ENCODE data around the gene TAS2R8. TPM values are rescaled to one million over a fixed set of nuclear protein-coding genes. Genes with fewer than 3 reads are reported as not detected.

The TAS2R8 gene
- total RNA-seq, 1 donor from 2014 or later = 0.27 TPM

DNA sequence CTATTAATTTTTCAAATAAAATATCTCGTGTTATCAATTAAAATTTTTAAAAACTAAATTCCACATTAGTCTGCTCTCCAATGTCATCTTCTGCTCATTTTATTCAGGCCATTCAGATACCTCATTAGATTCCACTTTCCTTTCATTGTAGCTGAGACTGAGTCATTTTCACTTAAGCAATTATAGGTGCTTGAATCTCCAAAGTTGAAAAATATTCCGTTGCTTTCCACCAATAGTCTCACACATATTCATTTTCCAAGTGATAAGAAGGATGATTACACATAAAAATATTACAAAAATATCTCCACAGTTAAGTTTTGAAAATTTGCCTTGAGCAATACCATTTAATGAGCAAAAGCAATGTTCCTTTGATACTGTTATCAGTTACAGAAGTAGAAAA is 47.4 kb downstream of the TAS2R8 start:
- intact Hi-C loops (cut with DNase I) = no loop called here
- ATAC-seq (no peak), DNase-seq (ENCODE audit: low spot score) (no peak)

DNA sequence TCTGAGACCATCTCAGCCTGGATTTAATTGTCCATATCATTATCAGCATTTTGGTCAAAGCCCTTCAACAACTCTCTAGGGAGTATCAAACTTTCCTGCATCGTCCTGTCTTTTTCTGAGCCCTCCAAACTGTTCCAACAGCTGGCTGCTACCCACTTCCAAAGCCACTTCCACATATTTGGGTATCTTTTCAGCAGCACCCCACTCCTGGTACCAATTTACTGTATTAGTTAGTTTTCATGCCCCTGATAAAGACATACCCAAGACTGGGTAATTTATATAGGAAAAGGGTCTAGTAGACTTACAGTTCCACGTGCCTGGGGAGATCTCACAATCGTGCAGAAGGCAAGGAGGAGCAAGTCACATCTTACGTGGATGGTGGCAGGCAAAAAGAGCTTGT is 50.9 kb downstream of the TAS2R8 start:
- DNase-seq (ENCODE audit: low spot score) = no peak
- ATAC-seq = no peak
- intact Hi-C loops (cut with DNase I) = no loop called here

Other genes with a start within 250 kb of the TAS2R8 start
- gene MAGOHB, start 193.7 kb downstream of the TAS2R8 start, total RNA-seq = 20.6 TPM
- 0.85 TPM for gene STYK1, start 133.2 kb downstream of the TAS2R8 start, total RNA-seq
- 371 TPM for gene YBX3, start 84.0 kb downstream of the TAS2R8 start, total RNA-seq
- not detected for gene TAS2R7, start 4.7 kb downstream of the TAS2R8 start, total RNA-seq
- not detected for gene TAS2R9, start 2.9 kb upstream of the TAS2R8 start, total RNA-seq
- 1.7 TPM for gene TAS2R10, start 19.1 kb upstream of the TAS2R8 start, total RNA-seq
- gene PRR4, start 42.2 kb upstream of the TAS2R8 start, total RNA-seq = 9.2 TPM
- gene PRH1, start 77.0 kb upstream of the TAS2R8 start, total RNA-seq = 36.1 TPM
- gene TAS2R13, start 102.3 kb upstream of the TAS2R8 start, total RNA-seq = 5.0 TPM
- gene PRH2, start 122.0 kb upstream of the TAS2R8 start, total RNA-seq = not detected
- gene TAS2R14, start 132.0 kb upstream of the TAS2R8 start, total RNA-seq = 7.0 TPM
- gene TAS2R50, start 179.6 kb upstream of the TAS2R8 start, total RNA-seq = 2.7 TPM
- 4.6 TPM for gene TAS2R20, start 191.0 kb upstream of the TAS2R8 start, total RNA-seq
- 9.3 TPM for gene TAS2R19, start 215.3 kb upstream of the TAS2R8 start, total RNA-seq
- 8.8 TPM for gene TAS2R31, start 224.1 kb upstream of the TAS2R8 start, total RNA-seq

Data from sciatic nerve (tissue), 2 donors.